Activated CD8-positive, alpha-beta memory T cell treated with anti-CD3 and anti-CD28 coated beads, Interleukin-2, amount 50 U/mL, for 24 hours (primary cell): ENCODE results near the gene CABLES1.
"Not testable (repeated sequence)": the region's sequence is repeated elsewhere in the genome, so short reads cannot be mapped to it uniquely, and the experiment has no call there.

Source experiments
- DNase-seq: peaks from one replicate; pipeline ENCODE4 v3.0.0-alpha.2; 2020; ENCODE audit errors: extremely low read depth

The CABLES1 gene

GRCh38 chr18:23263551-23264235, 128.4 kb downstream of the CABLES1 start:
- no peak for DNase-seq

- no peak for DNase-seq
These were observed 130.6 kb downstream of the CABLES1 start for GRCh38 chr18:23265682-23266399.

GRCh38 chr18:23266717-23267446, 131.6 kb downstream of the CABLES1 start:
- no peak for DNase-seq

- DNase-seq: no peak
These were observed 132.1 kb downstream of the CABLES1 start for GRCh38 chr18:23267447-23267776.

- no peak for DNase-seq
These were observed 133.4 kb downstream of the CABLES1 start for GRCh38 chr18:23268641-23269040.

GRCh38 chr18:23269068-23269467, 133.8 kb downstream of the CABLES1 start:
- DNase-seq: not testable (repeated sequence)

- DNase-seq: no peak
These were observed 134.6 kb downstream of the CABLES1 start for GRCh38 chr18:23269928-23270327.

GRCh38 chr18:23270986-23271680, 135.8 kb downstream of the CABLES1 start:
- no peak for DNase-seq

GRCh38 chr18:23272498-23273232, 137.4 kb downstream of the CABLES1 start:
- no peak for DNase-seq

GRCh38 chr18:23273443-23273966, 138.2 kb downstream of the CABLES1 start:
- no peak for DNase-seq

GRCh38 chr18:23274638-23275482, 139.6 kb downstream of the CABLES1 start:
- DNase-seq: no peak

GRCh38 chr18:23276451-23276850, 141.2 kb downstream of the CABLES1 start:
- DNase-seq: no peak

- no peak for DNase-seq
These were observed 142.1 kb downstream of the CABLES1 start for GRCh38 chr18:23277399-23277798.

- no peak for DNase-seq
These were observed 144.6 kb downstream of the CABLES1 start for GRCh38 chr18:23279931-23280330.

- DNase-seq: no peak
These were observed 145.6 kb downstream of the CABLES1 start for GRCh38 chr18:23280844-23281243.

- no peak for DNase-seq
These were observed 146.5 kb downstream of the CABLES1 start for GRCh38 chr18:23281626-23282436.

GRCh38 chr18:23282437-23282781, 147.1 kb downstream of the CABLES1 start:
- DNase-seq: no peak

- DNase-seq: no peak
These were observed 148.7 kb downstream of the CABLES1 start for GRCh38 chr18:23283916-23284430.

GRCh38 chr18:23284629-23285028, 149.3 kb downstream of the CABLES1 start:
- no peak for DNase-seq
